GM12874 (cell line): Measurements from ENCODE around the gene MSANTD3.

ENCODE experiments used
- CTCF ChIP-seq: IDR thresholded peaks from 2 replicates; pipeline ENCODE4 v1.5.1; 2011; ENCODE audit warnings: low read depth, mild to moderate bottlenecking, control low read depth, low read length, moderate library complexity; ENCODE audit not compliant: insufficient read depth

The MSANTD3 gene

GRCh38 chr9:100445903-100446549 is 19.1 kb downstream of the MSANTD3 start:
- TF ChIP-seq CTCF = no peak

DNA sequence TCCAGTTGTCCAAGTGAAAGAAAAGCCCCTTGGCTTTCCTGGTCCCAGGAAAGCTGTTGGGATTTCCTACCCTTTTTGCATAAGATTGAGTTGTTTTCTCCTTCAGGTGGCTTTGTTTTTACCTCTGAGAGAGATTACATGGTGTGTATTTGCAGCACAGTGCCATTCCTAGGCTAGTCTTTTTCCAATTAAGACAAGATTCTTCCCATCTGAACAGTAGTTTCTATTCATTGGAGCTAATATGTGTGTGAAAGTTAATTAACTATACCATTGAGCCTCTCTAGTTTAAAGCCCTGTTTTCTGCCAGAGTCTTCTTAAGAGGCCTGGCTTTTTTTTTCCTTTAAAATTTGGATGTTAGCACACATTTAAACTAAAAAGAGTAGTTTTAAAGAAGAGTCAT is 20.1 kb downstream of the MSANTD3 start:
- no peak for TF ChIP-seq CTCF

DNA sequence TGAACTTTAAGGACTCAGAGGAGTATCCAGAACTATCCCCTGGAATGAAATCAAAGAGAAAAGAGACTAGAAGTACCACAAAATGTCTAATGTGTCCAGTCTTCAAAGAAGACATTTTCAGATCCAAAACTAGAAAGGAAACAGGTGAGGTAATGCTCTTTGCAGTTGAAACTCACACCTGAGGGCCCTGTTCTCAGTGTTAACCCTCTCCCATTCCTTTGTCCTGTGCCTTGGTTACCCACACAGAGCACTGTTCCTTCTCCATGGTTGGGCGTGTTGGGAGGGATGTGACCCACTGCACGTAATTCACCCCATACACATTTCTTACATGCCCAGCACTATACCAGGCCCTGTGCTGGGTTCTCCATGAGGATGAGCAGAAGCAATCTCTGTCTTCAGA is 21.3 kb downstream of the MSANTD3 start:
- TF ChIP-seq CTCF = no peak

- TF ChIP-seq CTCF = no peak
These were observed 22.5 kb downstream of the MSANTD3 start for GRCh38 chr9:100449420-100449819.

- TF ChIP-seq CTCF = no peak
These were observed 26.0 kb downstream of the MSANTD3 start for GRCh38 chr9:100452894-100453293.

GRCh38 chr9:100455470-100455869 is 28.5 kb downstream of the MSANTD3 start:
- no peak for TF ChIP-seq CTCF

DNA sequence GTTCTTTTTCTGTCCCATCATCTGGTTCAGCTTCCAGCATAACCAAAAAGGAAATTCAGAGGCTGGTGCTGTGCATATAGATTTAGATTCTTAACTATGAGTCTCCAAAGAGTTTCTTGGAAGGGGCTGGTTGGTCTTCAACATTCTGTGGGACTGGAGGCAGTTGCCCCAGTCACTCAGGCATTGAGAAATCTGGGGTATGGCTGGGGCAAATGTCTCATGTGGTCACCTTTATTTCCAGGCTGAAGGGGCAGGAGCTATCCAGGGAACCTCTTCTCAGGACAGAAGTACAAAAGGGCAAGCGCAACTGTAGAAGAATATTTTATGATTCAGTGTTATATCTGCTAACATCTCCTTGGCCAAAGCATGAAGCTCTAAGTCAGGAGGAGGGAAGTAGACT is 30.6 kb downstream of the MSANTD3 start:
- no peak for TF ChIP-seq CTCF
